ENCODE results near the gene CDC34. TPM values are rescaled to one million over a fixed set of nuclear protein-coding genes. Genes with fewer than 3 reads are reported as not detected.

CDC34 gene
- total and polyA plus RNA-seq, 12 donors: 70.2 to 162 (median 77.5) TPM

GRCh38 chr19:581399-582111, 50.0 kb downstream of the CDC34 start:
- Histone ChIP-seq H3K36me3 (peaks cover 0 to 63% (median 26%) of the 10 kb centered on the region in 9 donors), H3K4me3 (no peak overlapping the region), H3K27ac (peak overlapping the region in 2 of 10 donors; percentile 20 to 43), H3K27me3 (peaks cover 0 to 4% (median 0%) of the 10 kb centered on the region in 7 donors), H3K4me1 (peaks cover 11 to 78% (median 45%) of the 10 kb centered on the region in 9 donors), H3K9me3 (no peaks in the 10 kb centered on the region)
- DNase-seq (peak in 1 of 2 donors; percentile 54), ATAC-seq (peak in 1 of 8 donors; percentile 7)
- 69 to 75% methylated on average over 40 of the region's 40 CpGs for WGBS, 2 donors
- TF ChIP-seq CTCF (IDR thresholded peaks at IDR 0.05): no peak
- intact Hi-C loops (cut with DNase I): no loop called here

GRCh38 chr19:582497-583197, 51.1 kb downstream of the CDC34 start:
- 82 to 91% methylated on average over 30 to 31 of the region's 31 CpGs for WGBS, 2 donors
- H3K27me3 ChIP-seq: peaks cover 0 to 7% (median 2%) of the 10 kb centered on the region in 7 donors
- peak overlapping the region in 1 of 10 donors; percentile 41 for H3K27ac ChIP-seq
- TF ChIP-seq CTCF (IDR thresholded peaks at IDR 0.05): no peak
- H3K4me1 ChIP-seq: peaks cover 9 to 67% (median 35%) of the 10 kb centered on the region in 9 donors
- no peaks in the 10 kb centered on the region for H3K9me3 ChIP-seq
- DNase-seq (no peak), ATAC-seq (no peak)
- H3K4me3 ChIP-seq: no peak overlapping the region
- intact Hi-C loops (cut with DNase I): no loop called here
- H3K36me3 ChIP-seq: peaks cover 0 to 60% (median 26%) of the 10 kb centered on the region in 9 donors

- Histone ChIP-seq H3K9me3 (no peaks in the 10 kb centered on the region), H3K4me3 (no peak overlapping the region), H3K27me3 (peaks cover under 1 to 14% (median 9%) of the 10 kb centered on the region in 7 donors), H3K36me3 (peaks cover 0 to 53% (median 26%) of the 10 kb centered on the region in 9 donors), H3K4me1 (peaks cover 7 to 67% (median 34%) of the 10 kb centered on the region in 9 donors), H3K27ac (peak overlapping the region in 1 of 10 donors; percentile 41)
- WGBS, 2 donors: 79 to 86% methylated on average over 27 of the region's 27 CpGs
- ATAC-seq (peak in 3 of 8 donors; percentile 0 to 2 (median 1)), DNase-seq (no peak)
- no peak for TF ChIP-seq CTCF (IDR thresholded peaks at IDR 0.05)
- intact Hi-C loops (cut with DNase I): no loop called here
Measured at GRCh38 chr19:583198-583967, 51.8 kb downstream of the CDC34 start.

- Histone ChIP-seq H3K4me3 (no peak overlapping the region), H3K36me3 (peaks cover 0 to 50% (median 26%) of the 10 kb centered on the region in 9 donors), H3K27ac (peak overlapping the region in 2 of 10 donors; percentile 41 to 45), H3K9me3 (no peaks in the 10 kb centered on the region), H3K4me1 (peaks cover 6 to 67% (median 32%) of the 10 kb centered on the region in 9 donors), H3K27me3 (peaks cover 5 to 19% (median 14%) of the 10 kb centered on the region in 7 donors)
- no peak for TF ChIP-seq CTCF (IDR thresholded peaks at IDR 0.05)
- ATAC-seq (peak in 2 of 8 donors; percentile 4 to 10), DNase-seq (no peak)
- 61 to 82% methylated on average over 5 of the region's 5 CpGs for WGBS, 2 donors
- intact Hi-C loops (cut with DNase I): no loop called here
Measured at GRCh38 chr19:583968-584239, 52.3 kb downstream of the CDC34 start.
